ENCODE results near the gene PRR23E.

PRR23E gene

DNA sequence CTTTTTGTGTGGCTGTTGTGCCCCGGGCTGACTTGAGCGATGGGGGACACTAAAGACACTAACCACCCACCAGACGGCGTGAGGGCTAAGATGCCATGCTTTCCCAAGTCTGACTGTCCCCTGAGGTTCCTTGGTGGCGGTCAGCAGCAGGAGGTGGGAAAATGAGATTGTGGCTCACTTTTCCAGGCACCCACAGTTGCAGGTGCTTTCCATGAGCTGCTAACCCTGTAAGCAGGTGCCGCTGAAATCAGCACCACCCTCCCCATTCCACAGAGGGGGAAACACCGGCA lies 17.7 kb downstream of the PRR23E start:
- TF ChIP-seq, protein P1, sequence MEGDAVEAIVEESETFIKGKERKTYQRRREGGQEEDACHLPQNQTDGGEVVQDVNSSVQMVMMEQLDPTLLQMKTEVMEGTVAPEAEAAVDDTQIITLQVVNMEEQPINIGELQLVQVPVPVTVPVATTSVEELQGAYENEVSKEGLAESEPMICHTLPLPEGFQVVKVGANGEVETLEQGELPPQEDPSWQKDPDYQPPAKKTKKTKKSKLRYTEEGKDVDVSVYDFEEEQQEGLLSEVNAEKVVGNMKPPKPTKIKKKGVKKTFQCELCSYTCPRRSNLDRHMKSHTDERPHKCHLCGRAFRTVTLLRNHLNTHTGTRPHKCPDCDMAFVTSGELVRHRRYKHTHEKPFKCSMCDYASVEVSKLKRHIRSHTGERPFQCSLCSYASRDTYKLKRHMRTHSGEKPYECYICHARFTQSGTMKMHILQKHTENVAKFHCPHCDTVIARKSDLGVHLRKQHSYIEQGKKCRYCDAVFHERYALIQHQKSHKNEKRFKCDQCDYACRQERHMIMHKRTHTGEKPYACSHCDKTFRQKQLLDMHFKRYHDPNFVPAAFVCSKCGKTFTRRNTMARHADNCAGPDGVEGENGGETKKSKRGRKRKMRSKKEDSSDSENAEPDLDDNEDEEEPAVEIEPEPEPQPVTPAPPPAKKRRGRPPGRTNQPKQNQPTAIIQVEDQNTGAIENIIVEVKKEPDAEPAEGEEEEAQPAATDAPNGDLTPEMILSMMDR (IDR thresholded peaks at IDR 0.05; ENCODE audit: extremely low read depth, insufficient read depth, missing control alignments), result no peak
- in situ Hi-C loops (cut with MboI; ENCODE audit: low pct_unique_long_range_greater_than_20kb, low sequenced_read_pairs, unreplicated experiment), result no loop called here
- DNase-seq (ENCODE audit: low spot score), result no peak

GRCh38 chr3:127211118-127212060 lies 18.5 kb downstream of the PRR23E start:
- DNase-seq (ENCODE audit: low spot score), result no peak
- in situ Hi-C loops (cut with MboI; ENCODE audit: low pct_unique_long_range_greater_than_20kb, low sequenced_read_pairs, unreplicated experiment), result no loop called here
- TF ChIP-seq, protein P1 (IDR thresholded peaks at IDR 0.05; ENCODE audit: extremely low read depth, insufficient read depth, missing control alignments), result no peak

- TF ChIP-seq, protein P1 (IDR thresholded peaks at IDR 0.05; ENCODE audit: extremely low read depth, insufficient read depth, missing control alignments), result no peak
- in situ Hi-C loops (cut with MboI; ENCODE audit: low pct_unique_long_range_greater_than_20kb, low sequenced_read_pairs, unreplicated experiment), result no loop called here
- DNase-seq (ENCODE audit: low spot score), result no peak
These were observed 19.3 kb downstream of the PRR23E start for GRCh38 chr3:127212231-127212630.

DNA sequence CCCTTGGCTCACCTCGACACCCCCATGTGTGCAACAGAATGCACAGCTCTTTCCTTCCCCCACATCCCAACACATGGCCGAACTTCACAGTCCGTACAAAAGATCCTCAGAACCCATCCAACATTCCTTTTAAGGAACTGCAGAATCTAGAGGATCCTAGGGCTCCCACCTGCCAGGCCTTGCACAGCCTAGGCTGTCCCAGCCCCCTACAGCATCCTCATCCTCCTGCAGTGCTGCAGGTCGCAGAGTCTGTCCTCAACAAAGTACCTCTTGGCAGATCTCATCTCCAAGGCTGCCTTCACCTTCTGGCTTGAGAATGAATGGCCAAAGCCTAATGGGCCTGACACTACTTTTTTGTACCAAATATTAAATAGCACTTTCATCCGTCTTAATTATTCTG lies 19.8 kb downstream of the PRR23E start:
- in situ Hi-C loops (cut with MboI; ENCODE audit: low pct_unique_long_range_greater_than_20kb, low sequenced_read_pairs, unreplicated experiment), result no loop called here
- TF ChIP-seq, protein P1 (IDR thresholded peaks at IDR 0.05; ENCODE audit: extremely low read depth, insufficient read depth, missing control alignments), result no peak
- no peak for DNase-seq (ENCODE audit: low spot score)

GRCh38 chr3:127213381-127213918 lies 20.5 kb downstream of the PRR23E start:
- in situ Hi-C loops (cut with MboI; ENCODE audit: low pct_unique_long_range_greater_than_20kb, low sequenced_read_pairs, unreplicated experiment), result no loop called here
- no peak for DNase-seq (ENCODE audit: low spot score)
- TF ChIP-seq, protein P1 (IDR thresholded peaks at IDR 0.05; ENCODE audit: extremely low read depth, insufficient read depth, missing control alignments), result no peak

DNA sequence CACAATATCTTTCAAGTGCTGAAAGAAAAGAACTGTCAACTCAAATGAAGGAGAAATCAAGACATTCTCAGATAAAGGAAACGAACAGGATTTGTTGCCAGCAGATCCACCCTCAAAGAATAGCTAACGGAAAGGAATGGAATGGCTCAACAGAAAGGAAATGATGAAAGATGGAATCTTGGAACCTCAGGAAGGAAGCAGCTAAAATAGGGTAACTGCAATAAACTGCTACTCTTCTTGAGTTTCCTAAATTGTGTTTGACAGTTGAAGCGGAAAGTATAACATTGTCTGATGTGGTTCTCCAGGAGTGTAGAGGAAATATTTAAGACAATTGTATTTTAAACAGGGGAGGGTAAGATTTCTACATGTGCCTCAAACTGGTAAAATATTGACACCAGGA lies 22.0 kb downstream of the PRR23E start:
- no peak for DNase-seq (ENCODE audit: low spot score)
- in situ Hi-C loops (cut with MboI; ENCODE audit: low pct_unique_long_range_greater_than_20kb, low sequenced_read_pairs, unreplicated experiment), result no loop called here
- TF ChIP-seq, protein P1 (IDR thresholded peaks at IDR 0.05; ENCODE audit: extremely low read depth, insufficient read depth, missing control alignments), result no peak

Measured in GM13977 (cell line).